HepG2 (cell line): ENCODE measurements around the gene DNPEP.

Source experiments
- CAMTA2 ChIP-seq: sonication (generic); formaldehyde crosslinking; IDR thresholded peaks from 2 replicates; pipeline ENCODE4 v1.4.0; 2020; ENCODE audit warnings: mild to moderate bottlenecking, missing genetic modification reagents, borderline replicate concordance
- KDM5A ChIP-seq: fragments of 200-600 bp; sonication (generic); IDR thresholded peaks from 2 replicates; pipeline ENCODE4 v1.7.0; 2018; ENCODE audit warnings: antibody characterized with exemption, mild to moderate bottlenecking, low read length, borderline replicate concordance
- TF ChIP-seq, protein P1 (sequence below): sonication (generic); formaldehyde crosslinking; IDR thresholded peaks from 2 replicates; pipeline ENCODE4 v1.5.0; 2020; ENCODE audit warnings: mild to moderate bottlenecking, missing genetic modification reagents, moderate library complexity

DNA sequence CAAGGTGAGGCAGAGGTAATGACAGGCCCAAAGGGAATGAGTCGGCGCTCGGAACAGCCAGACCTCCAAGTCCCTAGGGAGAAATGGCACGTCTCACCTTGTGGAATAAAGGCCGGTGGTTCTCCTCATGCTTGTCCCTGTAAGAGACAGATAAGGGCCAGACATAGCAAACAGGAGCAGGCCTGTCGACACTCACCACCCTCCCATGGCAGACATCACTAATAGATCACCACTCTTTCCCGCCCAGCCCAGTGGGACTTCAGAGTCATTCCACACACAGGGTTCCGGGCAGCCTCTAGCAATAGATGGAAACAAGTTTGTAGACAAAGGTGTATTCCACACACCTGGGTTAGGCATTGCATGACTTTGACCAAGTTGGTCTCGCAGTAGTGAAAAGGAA is 6.3 kb downstream of the DNPEP start:
- TF ChIP-seq, protein P1, sequence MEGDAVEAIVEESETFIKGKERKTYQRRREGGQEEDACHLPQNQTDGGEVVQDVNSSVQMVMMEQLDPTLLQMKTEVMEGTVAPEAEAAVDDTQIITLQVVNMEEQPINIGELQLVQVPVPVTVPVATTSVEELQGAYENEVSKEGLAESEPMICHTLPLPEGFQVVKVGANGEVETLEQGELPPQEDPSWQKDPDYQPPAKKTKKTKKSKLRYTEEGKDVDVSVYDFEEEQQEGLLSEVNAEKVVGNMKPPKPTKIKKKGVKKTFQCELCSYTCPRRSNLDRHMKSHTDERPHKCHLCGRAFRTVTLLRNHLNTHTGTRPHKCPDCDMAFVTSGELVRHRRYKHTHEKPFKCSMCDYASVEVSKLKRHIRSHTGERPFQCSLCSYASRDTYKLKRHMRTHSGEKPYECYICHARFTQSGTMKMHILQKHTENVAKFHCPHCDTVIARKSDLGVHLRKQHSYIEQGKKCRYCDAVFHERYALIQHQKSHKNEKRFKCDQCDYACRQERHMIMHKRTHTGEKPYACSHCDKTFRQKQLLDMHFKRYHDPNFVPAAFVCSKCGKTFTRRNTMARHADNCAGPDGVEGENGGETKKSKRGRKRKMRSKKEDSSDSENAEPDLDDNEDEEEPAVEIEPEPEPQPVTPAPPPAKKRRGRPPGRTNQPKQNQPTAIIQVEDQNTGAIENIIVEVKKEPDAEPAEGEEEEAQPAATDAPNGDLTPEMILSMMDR = no peak
- TF ChIP-seq CAMTA2 (no peak), KDM5A (no peak)
